Right atrium auricular region (tissue), 2 donors: ENCODE results near the gene CTNNB1. TPM values are rescaled to one million over a fixed set of nuclear protein-coding genes. Genes with fewer than 3 reads are reported as not detected.

ENCODE experiments used
- DNase-seq: peaks from one replicate; pipeline ENCODE4 v3.0.0-alpha.2; 2019; ENCODE audit warnings: low spot score
- H3K27ac ChIP-seq, 2 donors: fragments of 200-600 bp; sonication (generic); 1 replicate in 1 of 2; 2 replicates in 1 of 2; pipeline ENCODE4 v1.5.1; 2016 to 2019
- H3K27me3 ChIP-seq, 2 donors: fragments of 200-600 bp; sonication (generic); one replicate each; pipeline versions ENCODE4 v1.5.1 to v1.6.0; 2017 to 2019
- H3K36me3 ChIP-seq: fragments of 200-600 bp; sonication (generic); one replicate; pipeline ENCODE4 v1.5.1; 2016
- H3K4me1 ChIP-seq, 2 donors: fragments of 200-600 bp; sonication (generic); one replicate each; pipeline versions ENCODE4 v1.5.1 to v1.6.0; 2017 to 2019
- H3K4me3 ChIP-seq, 2 donors: fragments of 200-600 bp; sonication (generic); 1 replicate in 1 of 2; 2 replicates in 1 of 2; pipeline ENCODE4 v1.5.1; 2017 to 2019; ENCODE audit warnings: mild to moderate bottlenecking in 1 of 2, moderate library complexity in 1 of 2
- H3K9me3 ChIP-seq, 2 donors: fragments of 200-600 bp; sonication (generic); one replicate each; pipeline ENCODE4 v1.5.1; 2019
- total RNA-seq, 2 donors: library from RNA; depleted of rRNA; stranded (reverse); fragments of >200 nt; gene quantifications; one replicate each; pipeline ENCODE4 v1.1.0, GENCODE V29; 2016
- TF ChIP-seq, protein P1 (sequence below), 2 donors: fragments of 200-600 bp; sonication (generic); IDR thresholded peaks; one replicate each; pipeline ENCODE4 v1.5.1; 2019; ENCODE audit warnings: antibody characterized with exemption in 2 of 2

Gene CTNNB1
- total RNA-seq, 2 donors from 2014 or later = 156 to 261 TPM

DNA sequence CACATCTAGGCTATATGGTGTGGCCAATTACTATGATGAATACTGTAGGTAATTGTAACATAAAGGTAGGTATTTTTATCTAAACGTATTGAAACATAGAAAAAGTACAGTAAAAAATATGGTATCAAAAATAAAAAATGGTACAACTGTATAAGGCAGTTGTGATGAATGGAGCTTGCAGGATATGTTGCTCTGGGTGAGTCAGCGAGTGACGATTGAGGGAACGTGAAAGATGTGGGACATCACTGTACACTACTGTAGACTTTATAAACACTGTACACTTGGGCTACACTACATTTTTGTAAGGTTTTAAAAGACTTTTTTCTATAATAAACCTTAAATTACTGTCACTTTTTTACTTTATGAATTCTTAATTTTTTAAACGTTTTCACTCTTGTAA, 10.3 kb downstream of the CTNNB1 start:
- no peaks in the 10 kb centered on the region for H3K36me3 ChIP-seq
- H3K4me1 ChIP-seq = peaks cover 0 to 77% of the 10 kb centered on the region in 2 donors
- DNase-seq = no peak
- TF ChIP-seq, protein P1, sequence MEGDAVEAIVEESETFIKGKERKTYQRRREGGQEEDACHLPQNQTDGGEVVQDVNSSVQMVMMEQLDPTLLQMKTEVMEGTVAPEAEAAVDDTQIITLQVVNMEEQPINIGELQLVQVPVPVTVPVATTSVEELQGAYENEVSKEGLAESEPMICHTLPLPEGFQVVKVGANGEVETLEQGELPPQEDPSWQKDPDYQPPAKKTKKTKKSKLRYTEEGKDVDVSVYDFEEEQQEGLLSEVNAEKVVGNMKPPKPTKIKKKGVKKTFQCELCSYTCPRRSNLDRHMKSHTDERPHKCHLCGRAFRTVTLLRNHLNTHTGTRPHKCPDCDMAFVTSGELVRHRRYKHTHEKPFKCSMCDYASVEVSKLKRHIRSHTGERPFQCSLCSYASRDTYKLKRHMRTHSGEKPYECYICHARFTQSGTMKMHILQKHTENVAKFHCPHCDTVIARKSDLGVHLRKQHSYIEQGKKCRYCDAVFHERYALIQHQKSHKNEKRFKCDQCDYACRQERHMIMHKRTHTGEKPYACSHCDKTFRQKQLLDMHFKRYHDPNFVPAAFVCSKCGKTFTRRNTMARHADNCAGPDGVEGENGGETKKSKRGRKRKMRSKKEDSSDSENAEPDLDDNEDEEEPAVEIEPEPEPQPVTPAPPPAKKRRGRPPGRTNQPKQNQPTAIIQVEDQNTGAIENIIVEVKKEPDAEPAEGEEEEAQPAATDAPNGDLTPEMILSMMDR (IDR thresholded peaks at IDR 0.05) = no peak
- H3K27ac ChIP-seq = no peak overlapping the region
- no peaks in the 10 kb centered on the region for H3K27me3 ChIP-seq
- H3K9me3 ChIP-seq = no peaks in the 10 kb centered on the region
- no peak overlapping the region for H3K4me3 ChIP-seq

DNA sequence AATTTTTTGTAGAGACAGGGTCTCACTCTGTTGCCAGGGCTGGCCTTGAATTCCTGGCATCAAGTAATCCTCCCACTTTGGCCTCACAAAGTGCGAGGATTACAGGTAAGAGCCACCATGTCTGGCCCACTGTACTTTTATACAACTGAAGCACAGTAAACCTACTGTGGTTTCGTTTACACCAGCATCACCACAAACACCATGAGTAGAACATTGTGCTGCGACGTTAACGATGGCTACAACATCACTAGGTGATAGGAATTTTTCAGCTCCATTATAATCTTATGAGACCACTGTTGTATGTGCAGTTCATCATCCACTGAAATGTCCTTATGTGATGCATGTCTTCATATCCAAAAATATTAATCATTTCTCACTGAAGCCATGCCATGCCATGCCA, 11.7 kb downstream of the CTNNB1 start:
- H3K27me3 ChIP-seq = no peaks in the 10 kb centered on the region
- H3K4me3 ChIP-seq = no peak overlapping the region
- no peaks in the 10 kb centered on the region for H3K9me3 ChIP-seq
- H3K27ac ChIP-seq = no peak overlapping the region
- DNase-seq = no peak
- TF ChIP-seq, protein P1 (IDR thresholded peaks at IDR 0.05) = no peak
- peaks cover 0 to 75% of the 10 kb centered on the region in 2 donors for H3K4me1 ChIP-seq
- no peaks in the 10 kb centered on the region for H3K36me3 ChIP-seq

DNA sequence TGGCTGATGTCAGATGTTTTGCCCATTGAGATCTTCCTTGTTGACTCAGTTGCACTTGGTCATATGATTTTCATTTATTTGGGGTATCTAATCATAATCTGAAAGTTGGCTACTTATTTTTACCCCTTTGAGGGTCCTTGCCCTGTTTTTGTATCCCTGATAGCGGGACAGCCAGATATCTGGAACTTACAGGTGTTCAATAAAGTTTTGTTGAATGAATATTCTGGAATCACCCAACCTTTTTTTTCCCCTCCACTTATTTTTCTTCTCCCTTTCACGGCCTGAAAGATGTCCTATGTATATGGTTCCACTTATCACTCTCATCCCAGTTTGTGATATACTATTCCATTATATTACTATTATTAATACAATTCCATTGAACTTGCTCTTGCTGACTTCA, 12.8 kb downstream of the CTNNB1 start:
- Histone ChIP-seq H3K27ac (no peak overlapping the region), H3K27me3 (no peaks in the 10 kb centered on the region), H3K4me3 (no peak overlapping the region), H3K4me1 (peaks cover 0 to 75% of the 10 kb centered on the region in 2 donors), H3K9me3 (no peaks in the 10 kb centered on the region), H3K36me3 (no peaks in the 10 kb centered on the region)
- no peak for DNase-seq
- TF ChIP-seq, protein P1 (IDR thresholded peaks at IDR 0.05) = no peak

DNA sequence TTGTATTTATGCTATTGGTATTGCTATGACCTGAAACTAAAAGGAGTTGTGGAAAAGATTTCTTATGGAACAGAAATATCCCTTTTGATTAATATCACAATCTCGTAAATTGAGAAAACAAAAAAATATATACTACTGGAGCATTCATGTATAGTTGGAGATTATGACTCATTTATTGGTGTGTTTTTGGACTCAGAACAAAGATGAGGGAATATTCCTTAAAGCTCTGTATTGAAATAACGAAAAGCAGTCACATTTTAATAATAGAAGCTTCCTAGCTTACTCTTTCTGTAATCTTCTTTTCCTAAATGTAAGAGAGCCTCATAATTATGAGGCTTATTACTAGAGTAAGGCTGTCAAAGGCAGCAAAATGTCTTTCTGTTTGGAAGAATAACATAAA, 14.3 kb downstream of the CTNNB1 start:
- Histone ChIP-seq H3K36me3 (no peaks in the 10 kb centered on the region), H3K27me3 (no peaks in the 10 kb centered on the region), H3K4me3 (no peak overlapping the region), H3K9me3 (no peaks in the 10 kb centered on the region), H3K27ac (no peak overlapping the region), H3K4me1 (peaks cover 0 to 73% of the 10 kb centered on the region in 2 donors)
- no peak for DNase-seq
- TF ChIP-seq, protein P1 (IDR thresholded peaks at IDR 0.05) = no peak

DNA sequence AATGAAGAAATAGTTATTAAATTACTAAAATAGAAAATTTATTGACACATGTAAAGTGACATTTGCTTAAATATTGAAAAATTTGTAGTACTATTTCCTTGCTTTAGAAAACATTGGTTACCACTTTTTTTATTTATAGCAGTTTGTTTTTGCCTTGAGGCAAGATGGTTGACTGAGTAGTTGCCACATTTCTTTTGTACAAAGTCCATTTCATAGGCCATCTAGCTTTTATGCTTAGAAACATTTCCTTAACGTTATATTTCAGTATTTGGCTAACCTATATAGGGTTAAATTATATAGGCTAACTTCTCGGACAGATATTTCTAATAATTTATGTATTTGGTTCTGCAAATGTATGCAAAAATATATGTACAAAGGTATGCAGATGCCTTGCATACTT, 17.1 kb downstream of the CTNNB1 start:
- Histone ChIP-seq H3K4me1 (peaks cover 0 to 90% of the 10 kb centered on the region in 2 donors), H3K36me3 (no peaks in the 10 kb centered on the region), H3K9me3 (no peaks in the 10 kb centered on the region), H3K27ac (no peak overlapping the region), H3K27me3 (no peaks in the 10 kb centered on the region), H3K4me3 (no peak overlapping the region)
- TF ChIP-seq, protein P1 (IDR thresholded peaks at IDR 0.05) = no peak
- no peak for DNase-seq

DNA sequence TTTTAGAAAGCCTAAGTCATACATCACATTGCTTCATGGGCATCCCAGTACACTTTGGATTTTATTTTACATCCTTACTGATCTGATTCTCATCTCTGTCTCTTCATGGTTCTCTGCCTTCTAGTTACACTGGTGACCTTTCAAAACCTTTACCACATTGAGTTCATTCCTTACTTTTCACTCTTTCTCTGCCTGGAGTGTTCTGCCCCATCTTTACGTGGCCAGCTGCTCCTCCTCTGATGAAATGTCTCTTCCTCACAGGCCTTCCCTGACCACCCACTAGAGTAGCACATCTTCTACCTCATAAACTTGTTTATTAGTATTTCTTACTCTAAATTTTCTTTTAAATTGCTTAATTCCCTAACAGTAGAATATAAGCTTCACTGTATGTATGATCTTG, 17.7 kb downstream of the CTNNB1 start:
- H3K4me3 ChIP-seq = no peak overlapping the region
- no peaks in the 10 kb centered on the region for H3K9me3 ChIP-seq
- no peaks in the 10 kb centered on the region for H3K36me3 ChIP-seq
- H3K4me1 ChIP-seq = peaks cover 0 to 96% of the 10 kb centered on the region in 2 donors
- H3K27me3 ChIP-seq = no peaks in the 10 kb centered on the region
- TF ChIP-seq, protein P1 (IDR thresholded peaks at IDR 0.05) = no peak
- DNase-seq = no peak
- H3K27ac ChIP-seq = no peak overlapping the region
